Gastroesophageal sphincter (tissue), 3 donors: Measurements from ENCODE around the gene MXD4.

Experiments
- EP300 ChIP-seq: sonication (generic); formaldehyde crosslinking; IDR thresholded peaks from one replicate; pipeline ENCODE4 v1.6.1; 2017; ENCODE audit warnings: antibody characterized with exemption, mild to moderate bottlenecking
- TF ChIP-seq, protein P1 (sequence below), 4 experiments: fragments of 200-600 bp in 2 of 4; fragments of 450-650 bp in 2 of 4; sonication (generic) in 1 of 4; IDR thresholded peaks; one replicate each; pipeline ENCODE4 v1.5.1; 2017 to 2019; ENCODE audit warnings: antibody characterized with exemption in 4 of 4, mild to moderate bottlenecking in 2 of 4, moderate library complexity in 2 of 4

DNA sequence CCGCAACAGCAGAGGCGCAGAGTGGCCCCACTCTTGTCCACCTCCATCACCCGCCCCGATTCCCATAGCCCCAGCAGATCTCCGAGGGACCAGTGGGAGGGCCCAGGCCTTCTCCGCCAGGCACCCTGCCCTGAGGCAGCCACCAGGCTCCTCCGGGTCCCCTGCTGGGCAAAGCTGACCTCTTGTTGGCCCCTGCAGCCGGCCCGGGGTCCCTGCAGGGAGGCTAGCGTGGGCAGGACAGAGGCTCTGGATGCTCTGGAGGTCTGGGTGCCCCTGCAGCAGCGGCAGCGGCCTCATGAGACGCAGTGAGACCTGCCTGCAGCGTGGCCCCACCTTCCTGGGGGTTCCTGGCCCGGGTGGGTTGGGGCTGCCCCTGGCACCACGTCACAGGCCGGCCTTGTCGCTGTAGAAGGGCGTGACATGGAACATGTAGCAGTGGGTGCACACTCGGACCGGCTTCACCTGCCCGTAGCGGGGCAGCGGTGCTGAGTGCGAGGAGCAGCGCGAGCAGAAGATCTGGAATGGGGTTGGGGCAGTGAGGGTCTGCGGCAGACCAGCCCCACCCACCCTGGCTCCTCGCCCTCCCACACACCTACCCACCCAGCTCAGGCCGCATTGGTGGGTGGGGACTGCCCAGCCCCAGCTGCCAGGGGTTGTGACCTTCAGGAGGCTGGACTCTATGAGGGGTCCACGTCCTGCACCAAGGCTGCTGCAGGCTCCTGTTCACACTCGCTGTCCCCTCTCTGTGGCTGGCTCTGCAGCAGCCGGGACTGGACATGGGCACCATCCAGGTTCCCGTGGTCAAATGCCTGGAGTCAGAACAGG lies 8.6 kb upstream of the MXD4 start:
- TF ChIP-seq, protein P1, sequence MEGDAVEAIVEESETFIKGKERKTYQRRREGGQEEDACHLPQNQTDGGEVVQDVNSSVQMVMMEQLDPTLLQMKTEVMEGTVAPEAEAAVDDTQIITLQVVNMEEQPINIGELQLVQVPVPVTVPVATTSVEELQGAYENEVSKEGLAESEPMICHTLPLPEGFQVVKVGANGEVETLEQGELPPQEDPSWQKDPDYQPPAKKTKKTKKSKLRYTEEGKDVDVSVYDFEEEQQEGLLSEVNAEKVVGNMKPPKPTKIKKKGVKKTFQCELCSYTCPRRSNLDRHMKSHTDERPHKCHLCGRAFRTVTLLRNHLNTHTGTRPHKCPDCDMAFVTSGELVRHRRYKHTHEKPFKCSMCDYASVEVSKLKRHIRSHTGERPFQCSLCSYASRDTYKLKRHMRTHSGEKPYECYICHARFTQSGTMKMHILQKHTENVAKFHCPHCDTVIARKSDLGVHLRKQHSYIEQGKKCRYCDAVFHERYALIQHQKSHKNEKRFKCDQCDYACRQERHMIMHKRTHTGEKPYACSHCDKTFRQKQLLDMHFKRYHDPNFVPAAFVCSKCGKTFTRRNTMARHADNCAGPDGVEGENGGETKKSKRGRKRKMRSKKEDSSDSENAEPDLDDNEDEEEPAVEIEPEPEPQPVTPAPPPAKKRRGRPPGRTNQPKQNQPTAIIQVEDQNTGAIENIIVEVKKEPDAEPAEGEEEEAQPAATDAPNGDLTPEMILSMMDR (IDR thresholded peaks at IDR 0.05), result no peak
- no peak for TF ChIP-seq EP300
